HG02588 (cell line): Measurements from ENCODE around the gene SCCPDH.
"Not testable (repeated sequence)": the region's sequence is repeated elsewhere in the genome, so short reads cannot be mapped to it uniquely, and the experiment has no call there.

Source experiments
- ATAC-seq: cut with Tn5 transposase; IDR thresholded peaks from one replicate; pipeline ENCODE4 v1.9.1; 2021; ENCODE audit warnings: mild to moderate bottlenecking, moderate library complexity; ENCODE audit not compliant: unreplicated experiment

Gene SCCPDH

GRCh38 chr1:246798606-246799496, 74.6 kb downstream of the SCCPDH start:
- ATAC-seq = no peak

- ATAC-seq = no peak
Observed at GRCh38 chr1:246800356-246800755, 76.1 kb downstream of the SCCPDH start.

- no peak for ATAC-seq
Observed at GRCh38 chr1:246800756-246801155, 76.5 kb downstream of the SCCPDH start.

GRCh38 chr1:246801241-246802020, 77.2 kb downstream of the SCCPDH start:
- no peak for ATAC-seq

- no peak for ATAC-seq
Observed at GRCh38 chr1:246803373-246803772, 79.2 kb downstream of the SCCPDH start.

- ATAC-seq = no peak
Observed at GRCh38 chr1:246803883-246804282, 79.7 kb downstream of the SCCPDH start.

- ATAC-seq = no peak
Observed at GRCh38 chr1:246805135-246805716, 81.0 kb downstream of the SCCPDH start.

GRCh38 chr1:246809473-246809872, 85.3 kb downstream of the SCCPDH start:
- no peak for ATAC-seq

- no peak for ATAC-seq
Observed at GRCh38 chr1:246811985-246812384, 87.8 kb downstream of the SCCPDH start.

GRCh38 chr1:246813325-246813724, 89.1 kb downstream of the SCCPDH start:
- ATAC-seq = not testable (repeated sequence)

GRCh38 chr1:246814890-246815289, 90.7 kb downstream of the SCCPDH start:
- ATAC-seq = no peak

- ATAC-seq = no peak
Observed at GRCh38 chr1:246815693-246816270, 91.6 kb downstream of the SCCPDH start.
